ENCODE data around the gene FLAD1. TPM values are rescaled to one million over a fixed set of nuclear protein-coding genes. Genes with fewer than 3 reads are reported as not detected.

The FLAD1 gene
- total RNA-seq, 4 donors from 2014 or later, result 26.6 to 36.8 (median 31.7) TPM

GRCh38 chr1:155015527-155016230 lies 32.5 kb downstream of the FLAD1 start:
- intact Hi-C loops (cut with DNase I; ENCODE audit: low total_unique reads) (loop anchor here (2.0 kb wide), 2 partner anchors 35 to 69 kb away; partner anchors contain the start of gene ADAM15), in situ Hi-C loops (cut with MboI; ENCODE audit: low sequenced_read_pairs in 4 of 4) (loop anchor here in 2 of 4 donors (10.0 kb wide), 1 partner anchor 51 kb away; the partner anchor contains the start of gene PYGO2 (in 2 of the 2))
- DNase-seq (peak in 1 of 2 donors; percentile 41), ATAC-seq (no peak)
- H3K4me3 ChIP-seq, result no peak overlapping the region
- no peak for TF ChIP-seq CTCF (IDR thresholded peaks at IDR 0.05 in 4 of 5, conservative IDR thresholded peaks at IDR 0.05 in 1 of 5)
- TF ChIP-seq POLR2A (IDR thresholded peaks at IDR 0.05), result no peak
- peaks cover 36 to 42% of the 10 kb centered on the region in 2 donors for H3K4me1 ChIP-seq
- peak overlapping the region; percentile 80 to 95 (median 86) for H3K27ac ChIP-seq
- H3K9me3 ChIP-seq, result no peaks in the 10 kb centered on the region
- no peaks in the 10 kb centered on the region for H3K27me3 ChIP-seq
- peaks cover 0 to 13% of the 10 kb centered on the region in 2 donors for H3K36me3 ChIP-seq

- Histone ChIP-seq H3K9me3 (no peaks in the 10 kb centered on the region), H3K36me3 (peaks cover 0 to 13% of the 10 kb centered on the region in 2 donors), H3K4me3 (peak overlapping the region in 2 of 4 donors; percentile 48 to 51), H3K4me1 (peaks cover 30 to 36% of the 10 kb centered on the region in 2 donors), H3K27ac (peak overlapping the region; percentile 80 to 95 (median 86)), H3K27me3 (no peaks in the 10 kb centered on the region)
- intact Hi-C loops (cut with DNase I; ENCODE audit: low total_unique reads) (loop anchor here (2.0 kb wide), 2 partner anchors 34 to 68 kb away; partner anchors contain the start of gene ADAM15), in situ Hi-C loops (cut with MboI; ENCODE audit: low sequenced_read_pairs in 4 of 4) (loop anchor here in 2 of 4 donors (10.0 kb wide), 1 partner anchor 52 kb away; the partner anchor contains the start of gene PYGO2 (in 2 of the 2))
- DNase-seq, result peak in 1 of 2 donors; percentile 39
- TF ChIP-seq CTCF (IDR thresholded peaks at IDR 0.05 in 4 of 5, conservative IDR thresholded peaks at IDR 0.05 in 1 of 5), result no peak
- no peak for TF ChIP-seq POLR2A (IDR thresholded peaks at IDR 0.05)
- ATAC-seq, result no peak
Measured at GRCh38 chr1:155016231-155016831, 33.2 kb downstream of the FLAD1 start.

DNA sequence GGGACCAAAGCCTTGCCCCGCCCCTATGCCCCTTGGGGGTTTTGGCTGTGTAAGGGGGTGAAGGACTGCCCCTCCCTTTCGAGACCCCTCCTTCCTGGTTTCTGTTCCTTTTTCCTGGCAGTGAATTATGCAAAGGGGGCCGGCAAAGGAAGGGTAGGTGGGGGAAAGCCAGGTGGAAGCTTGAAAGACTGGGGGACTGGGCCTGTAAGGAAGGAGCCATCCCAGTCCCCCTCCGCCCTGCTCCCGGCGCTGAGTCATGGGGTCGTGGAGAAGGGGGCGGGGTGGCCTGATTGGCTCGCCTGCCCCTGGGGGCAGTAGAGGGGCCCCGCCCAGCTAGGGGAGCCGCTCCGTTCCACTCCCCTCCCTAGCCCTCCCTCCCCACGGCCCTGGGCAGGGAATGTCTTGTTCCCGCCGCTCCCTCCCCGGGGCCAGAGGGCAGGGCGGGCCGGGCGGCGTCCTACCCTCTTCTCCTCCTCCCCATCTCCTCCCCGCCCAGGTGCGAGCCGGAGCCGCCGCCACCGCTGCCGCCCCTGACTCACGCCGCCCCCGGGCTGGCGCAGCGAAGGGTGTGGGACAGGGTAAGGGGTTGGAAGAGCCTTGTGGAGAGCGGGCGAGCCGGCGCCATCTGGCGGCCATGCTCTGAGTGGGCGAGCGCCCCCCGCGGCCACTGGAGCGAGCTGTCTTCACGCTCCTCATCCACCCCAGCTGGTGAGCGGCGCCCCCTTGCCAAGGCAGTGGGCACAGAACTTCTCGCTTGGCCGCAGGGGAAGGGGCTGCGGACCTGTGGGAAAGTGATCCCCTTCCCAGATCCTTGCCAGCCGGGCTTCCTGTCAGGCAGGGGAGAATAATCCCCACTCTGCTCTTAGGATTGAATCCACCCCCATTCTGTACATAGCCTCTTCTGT lies 34.1 kb downstream of the FLAD1 start:
- DNase-seq, result peak; percentile 70 to 90
- Histone ChIP-seq H3K36me3 (peaks cover 0 to 13% of the 10 kb centered on the region in 2 donors), H3K4me1 (peaks cover 21 to 26% of the 10 kb centered on the region in 2 donors), H3K27me3 (no peaks in the 10 kb centered on the region), H3K27ac (peak overlapping the region; percentile 80 to 95 (median 86)), H3K4me3 (peak overlapping the region; percentile 48 to 52 (median 50)), H3K9me3 (no peaks in the 10 kb centered on the region)
- TF ChIP-seq POLR2A (IDR thresholded peaks at IDR 0.05) (peak; percentile 37 to 47), CTCF (IDR thresholded peaks at IDR 0.05 in 4 of 5, conservative IDR thresholded peaks at IDR 0.05 in 1 of 5) (peak; percentile 96 to 100 (median 97))
- ATAC-seq, result peak; percentile 84 to 88
- intact Hi-C loops (cut with DNase I; ENCODE audit: low total_unique reads) (loop anchor here (1.0 to 2.0 kb wide), 4 partner anchors 15 to 68 kb away; partner anchors contain the start of genes ADAM15, PYGO2 and ZBTB7B), in situ Hi-C loops (cut with MboI; ENCODE audit: low sequenced_read_pairs in 4 of 4) (loop anchor here in 2 of 4 donors (10.0 kb wide), 1 partner anchor 52 kb away; the partner anchor contains the start of gene PYGO2 (in 2 of the 2))

GRCh38 chr1:155017946-155018316 lies 34.8 kb downstream of the FLAD1 start:
- Histone ChIP-seq H3K4me3 (peak overlapping the region; percentile 48 to 52 (median 50)), H3K27ac (peak overlapping the region; percentile 80 to 95 (median 86)), H3K9me3 (no peaks in the 10 kb centered on the region), H3K36me3 (peaks cover 0 to 13% of the 10 kb centered on the region in 2 donors), H3K4me1 (peaks cover 17 to 20% of the 10 kb centered on the region in 2 donors), H3K27me3 (no peaks in the 10 kb centered on the region)
- TF ChIP-seq POLR2A (IDR thresholded peaks at IDR 0.05) (no peak), CTCF (IDR thresholded peaks at IDR 0.05 in 4 of 5, conservative IDR thresholded peaks at IDR 0.05 in 1 of 5) (no peak)
- no peak for DNase-seq
- intact Hi-C loops (cut with DNase I; ENCODE audit: low total_unique reads) (loop anchor here (1.0 to 2.0 kb wide), 4 partner anchors 16 to 67 kb away; partner anchors contain the start of genes ADAM15, PYGO2 and ZBTB7B), in situ Hi-C loops (cut with MboI; ENCODE audit: low sequenced_read_pairs in 4 of 4) (loop anchor here in 2 of 4 donors (10.0 kb wide), 1 partner anchor 53 kb away; the partner anchor contains the start of gene PYGO2 (in 2 of the 2))
- ATAC-seq, result no peak

Data from gastrocnemius medialis (tissue), 4 donors.